HL-60/S4 treated with phorbol 12-myristate 13-acetate at 8.2 ng/mL for 4 days and 3 days (cell line): ENCODE data around the gene ZER1.

Source experiments
- in situ Hi-C: fragments of 300-500 bp; cut with MboI; formaldehyde crosslinking; loops from 2 replicates; pipeline ENCODE4 v1.15.0; 2022; ENCODE audit warnings: low sequenced_read_pairs

The ZER1 gene

DNA sequence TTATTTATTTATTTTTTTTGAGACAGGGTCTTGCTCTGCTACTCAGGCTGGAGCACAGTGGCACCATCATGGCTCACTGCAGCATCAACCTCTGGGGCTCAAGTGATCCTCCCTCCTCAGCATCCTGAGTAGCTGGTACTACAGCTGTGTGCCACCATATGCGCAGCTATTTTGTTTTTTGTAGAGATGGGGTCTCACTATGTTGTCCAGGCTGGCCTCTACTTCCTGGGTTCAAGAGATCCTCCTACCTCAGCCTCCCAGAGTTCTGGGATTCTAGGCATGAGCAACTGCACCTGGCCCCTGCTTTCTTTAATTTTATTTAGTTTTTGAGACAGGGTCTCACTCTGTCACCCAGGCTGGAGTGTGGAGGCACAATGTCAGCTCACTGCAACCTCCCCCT lies 28.3 kb downstream of the ZER1 start:
- in situ Hi-C loops: no loop called here

DNA sequence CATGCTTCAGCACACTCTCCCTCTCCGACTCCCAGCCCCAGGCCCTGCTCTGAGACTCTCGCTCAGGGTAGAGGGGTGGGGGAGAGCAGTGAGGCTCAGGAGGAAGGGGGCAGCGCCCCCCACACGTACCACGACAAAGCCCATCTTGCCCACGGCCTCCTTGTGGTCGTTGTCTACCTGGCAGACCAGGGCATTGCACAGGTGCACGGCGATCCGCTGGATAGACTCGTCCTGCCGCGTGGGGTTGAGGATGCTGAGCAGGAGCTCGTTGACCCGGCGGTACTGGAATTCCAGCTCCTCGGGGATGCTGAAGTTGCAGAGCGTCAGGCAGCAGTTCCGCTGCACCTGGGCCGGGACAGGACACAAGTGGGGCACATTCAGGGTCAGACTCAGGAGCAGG lies 29.3 kb downstream of the ZER1 start:
- in situ Hi-C loops: no loop called here

DNA sequence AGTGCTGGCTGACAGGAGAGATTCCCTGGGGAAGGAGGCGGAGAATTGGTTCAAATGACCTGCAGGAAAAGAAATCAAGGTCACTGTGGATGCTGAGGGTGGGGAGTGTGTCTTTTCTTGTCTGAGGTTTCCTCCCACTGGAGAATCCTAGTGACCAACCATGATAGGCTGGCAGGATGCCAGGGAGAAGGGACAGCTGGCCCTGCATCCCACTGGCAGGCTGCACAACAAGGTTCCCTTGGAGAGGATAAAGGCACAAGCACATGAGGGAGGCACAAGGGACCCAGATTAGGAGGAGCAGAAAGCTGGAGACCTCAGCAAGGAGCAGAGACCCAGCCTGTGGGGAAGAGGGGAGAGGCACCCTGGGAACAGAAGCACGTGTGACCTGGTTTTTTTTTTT lies 36.4 kb downstream of the ZER1 start:
- in situ Hi-C loops: no loop called here

DNA sequence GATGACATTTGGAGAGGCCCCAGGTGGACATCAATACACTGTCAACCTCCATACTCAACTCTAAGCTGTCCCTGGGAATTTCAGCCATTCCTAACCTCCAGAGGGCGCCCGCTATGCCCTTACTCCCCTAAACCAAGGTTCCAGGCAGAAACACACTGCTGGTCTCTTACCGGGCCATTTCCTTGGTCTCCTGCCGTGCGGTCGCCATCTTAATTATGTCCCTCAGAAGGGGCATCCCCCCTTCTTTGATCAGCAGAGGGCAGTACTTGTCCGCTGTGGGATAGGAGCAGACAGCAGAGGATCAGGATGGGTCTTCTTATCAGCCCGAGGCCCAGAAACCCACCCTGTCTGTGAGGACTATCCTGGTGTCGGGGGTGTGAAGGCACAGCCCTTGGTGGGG lies 38.5 kb downstream of the ZER1 start:
- in situ Hi-C loops: no loop called here

GRCh38 chr9:128732576-128732975 lies 39.2 kb downstream of the ZER1 start:
- in situ Hi-C loops: no loop called here

DNA sequence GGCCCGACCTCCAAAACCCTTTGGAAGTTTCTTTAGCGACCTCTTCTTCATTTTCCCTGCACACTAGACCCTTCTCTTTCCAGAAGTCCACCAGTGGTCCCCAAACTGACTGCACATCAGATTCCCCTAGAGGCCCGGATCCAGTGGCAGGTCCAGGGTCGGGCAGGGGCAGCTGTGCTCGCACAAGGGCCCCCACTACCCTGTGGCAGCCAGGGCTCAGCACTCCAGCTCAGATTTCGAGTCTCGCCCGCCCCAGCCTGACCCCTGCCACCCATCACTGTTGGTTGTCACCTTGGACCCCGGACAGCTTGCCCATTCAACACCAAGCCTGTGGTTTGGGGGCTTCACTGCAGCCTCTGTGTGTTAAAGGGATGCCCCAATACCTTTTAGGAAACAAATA lies 40.0 kb downstream of the ZER1 start:
- in situ Hi-C loops: no loop called here

GRCh38 chr9:128731093-128731492 lies 40.6 kb downstream of the ZER1 start:
- in situ Hi-C loops: no loop called here

- in situ Hi-C loops: no loop called here
Measured at GRCh38 chr9:128729766-128730517, 41.8 kb downstream of the ZER1 start.

- in situ Hi-C loops: no loop called here
Measured at GRCh38 chr9:128729302-128729701, 42.4 kb downstream of the ZER1 start.

GRCh38 chr9:128728298-128728697 lies 43.4 kb downstream of the ZER1 start:
- in situ Hi-C loops: no loop called here

GRCh38 chr9:128727640-128728248 lies 44.0 kb downstream of the ZER1 start:
- in situ Hi-C loops: no loop called here

- in situ Hi-C loops: no loop called here
Measured at GRCh38 chr9:128724744-128725211, 46.9 kb downstream of the ZER1 start.

GRCh38 chr9:128723866-128724743 lies 47.6 kb downstream of the ZER1 start, which contains the start of gene ZDHHC12:
TSS of gene ZDHHC12 (minus strand) at chr9:128724127. CDS start at chr9:128724093, 34 bp downstream.
- in situ Hi-C loops: no loop called here

- in situ Hi-C loops: no loop called here
Measured at GRCh38 chr9:128723352-128723865, 48.3 kb downstream of the ZER1 start.

GRCh38 chr9:128722380-128723351 lies 49.1 kb downstream of the ZER1 start:
- in situ Hi-C loops: no loop called here

DNA sequence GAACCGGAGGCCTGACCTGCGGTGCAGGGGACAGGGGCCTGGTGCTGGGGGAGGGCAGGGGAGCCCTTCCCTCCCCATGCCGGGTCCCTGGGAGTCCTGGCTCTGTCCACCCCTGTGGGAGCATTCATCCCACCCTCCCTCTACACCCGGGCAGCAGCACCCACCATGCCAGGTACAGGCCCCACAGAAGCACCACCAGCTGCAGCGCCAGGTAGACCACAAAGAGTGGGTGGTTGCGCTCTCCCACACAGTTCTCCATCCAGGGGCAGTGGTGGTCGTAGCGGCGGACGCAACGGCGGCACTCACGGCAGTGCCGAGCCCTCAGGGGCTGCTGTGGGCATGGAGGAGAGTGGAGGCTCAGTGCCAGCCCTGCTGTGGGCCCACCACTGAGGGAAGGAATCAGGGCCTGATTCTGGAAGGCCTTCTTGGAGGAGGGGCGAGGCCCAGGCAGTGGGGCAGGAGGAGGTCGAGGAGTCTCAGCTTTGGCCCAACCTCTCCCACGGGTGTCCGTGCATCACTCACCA lies 50.2 kb downstream of the ZER1 start:
- in situ Hi-C loops: no loop called here

DNA sequence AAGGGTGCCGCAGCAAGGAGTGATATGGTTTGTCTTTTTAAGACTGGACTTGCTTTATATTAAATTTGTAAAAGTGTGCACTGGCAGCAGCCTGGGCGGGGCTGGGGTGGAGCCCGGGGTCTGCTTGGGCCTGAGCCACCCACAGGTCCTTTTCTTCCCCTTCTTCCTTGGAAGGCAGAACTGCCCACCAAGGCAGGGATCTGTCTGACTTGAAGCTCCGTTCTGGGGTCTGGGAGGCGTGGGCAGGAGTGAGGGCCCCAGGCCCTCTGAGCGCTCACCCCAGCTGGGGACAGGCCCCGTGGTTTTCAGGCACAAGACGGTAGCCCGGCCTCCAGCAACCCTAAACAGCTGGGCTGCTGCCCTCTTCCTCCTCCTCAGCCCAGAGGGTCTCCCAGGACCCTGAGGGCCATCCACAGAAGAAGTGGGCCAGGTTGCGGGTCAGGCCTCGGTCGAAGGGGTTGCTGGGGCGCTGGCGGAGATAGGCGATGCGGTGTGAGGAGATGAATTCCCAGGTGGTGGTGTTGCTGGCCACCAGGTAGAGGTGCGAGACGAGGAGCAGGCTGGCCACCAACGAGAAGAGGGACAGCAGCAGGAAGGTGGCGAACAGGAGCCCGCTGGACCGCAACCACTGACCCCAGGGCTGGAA lies 50.8 kb downstream of the ZER1 start:
- in situ Hi-C loops: no loop called here

- in situ Hi-C loops: no loop called here
Measured at GRCh38 chr9:128719919-128720605, 51.7 kb downstream of the ZER1 start.

DNA sequence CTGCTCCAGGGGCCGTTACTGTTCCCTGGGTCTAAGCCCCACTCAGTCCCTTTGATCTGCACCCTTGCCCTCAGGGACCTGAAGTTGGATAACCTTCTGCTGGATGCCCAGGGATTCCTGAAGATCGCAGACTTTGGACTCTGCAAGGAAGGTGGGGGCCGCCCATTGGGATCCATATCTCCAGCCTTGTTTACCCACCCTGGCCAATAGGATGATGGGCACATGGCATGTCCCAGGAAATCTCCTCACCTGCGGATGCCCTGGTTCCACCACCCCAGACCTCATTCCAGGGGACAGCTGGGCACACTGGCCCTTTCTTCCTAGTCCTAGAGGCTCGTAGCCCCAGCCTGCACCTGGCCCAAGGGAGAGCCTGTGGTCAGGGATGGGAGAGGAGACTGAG lies 53.3 kb downstream of the ZER1 start:
- in situ Hi-C loops: no loop called here
